Nephron (organoid): Measurements from ENCODE around the gene UBE4B.
"Not testable (repeated sequence)": the region's sequence is repeated elsewhere in the genome, so short reads cannot be mapped to it uniquely, and the experiment has no call there.

Source experiments
- H3K27ac Mint-ChIP-seq, 3 experiments: 2 replicates each; pipeline ENCODE4 v1.8.0; 2020; ENCODE audit warnings: mixed read lengths in 3 of 3, mild to moderate bottlenecking in 2 of 3, moderate library complexity in 1 of 3
- H3K27me3 Mint-ChIP-seq: 2 replicates; pipeline ENCODE4 v1.8.0; 2021; ENCODE audit warnings: low read depth, mild to moderate bottlenecking, moderate library complexity, mixed read lengths
- H3K36me3 Mint-ChIP-seq: 2 replicates; pipeline ENCODE4 v1.8.0; 2020; ENCODE audit warnings: low read depth, mixed read lengths
- H3K4me1 Mint-ChIP-seq: 2 replicates; pipeline ENCODE4 v1.8.0; 2020; ENCODE audit warnings: mixed read lengths
- H3K4me3 Mint-ChIP-seq, 3 experiments: 2 replicates each; pipeline ENCODE4 v1.8.0; 2020; ENCODE audit warnings: mild to moderate bottlenecking in 3 of 3, mixed read lengths in 3 of 3, moderate library complexity in 2 of 3
- H3K9me3 Mint-ChIP-seq: 2 replicates; pipeline ENCODE4 v1.8.0; 2020; ENCODE audit warnings: mixed read lengths
- CTCF ChIP-seq, 3 experiments: fragments of 200-600 bp; sonication (generic); IDR thresholded peaks; one replicate each; pipeline ENCODE4 v1.5.0; 2021; ENCODE audit warnings: antibody characterized with exemption in 3 of 3; ENCODE audit not compliant: unreplicated experiment in 3 of 3

The UBE4B gene

GRCh38 chr1:10071640-10072039 is 38.9 kb downstream of the UBE4B start:
- Mint-ChIP-seq H3K4me3 (no peak overlapping the region), H3K27ac (no peak overlapping the region), H3K27me3 (no peaks in the 10 kb centered on the region), H3K9me3 (no peaks in the 10 kb centered on the region), H3K4me1 (peaks cover 5% of the 10 kb centered on the region), H3K36me3 (peaks cover 27% of the 10 kb centered on the region)
- TF ChIP-seq CTCF (IDR thresholded peaks at IDR 0.05; ENCODE audit: unreplicated experiment in 3 of 3) = no peak

- H3K27ac Mint-ChIP-seq, H3K4me3 Mint-ChIP-seq, H3K27me3 Mint-ChIP-seq, H3K4me1 Mint-ChIP-seq, H3K9me3 Mint-ChIP-seq: not testable (repeated sequence)
- peaks cover 35% of the 10 kb centered on the region for H3K36me3 Mint-ChIP-seq
These were observed 40.6 kb downstream of the UBE4B start for GRCh38 chr1:10073371-10073770.

GRCh38 chr1:10074059-10074851 is 41.5 kb downstream of the UBE4B start:
- H3K36me3 Mint-ChIP-seq = peaks cover 39% of the 10 kb centered on the region
- no peak overlapping the region for H3K27ac Mint-ChIP-seq
- TF ChIP-seq CTCF (IDR thresholded peaks at IDR 0.05; ENCODE audit: unreplicated experiment in 3 of 3) = no peak
- no peaks in the 10 kb centered on the region for H3K27me3 Mint-ChIP-seq
- no peaks in the 10 kb centered on the region for H3K9me3 Mint-ChIP-seq
- no peak overlapping the region for H3K4me3 Mint-ChIP-seq
- peaks cover 5% of the 10 kb centered on the region for H3K4me1 Mint-ChIP-seq

GRCh38 chr1:10074852-10075730 is 42.3 kb downstream of the UBE4B start:
- Mint-ChIP-seq H3K9me3 (no peaks in the 10 kb centered on the region), H3K27me3 (no peaks in the 10 kb centered on the region), H3K4me3 (no peak overlapping the region), H3K4me1 (peaks cover 5% of the 10 kb centered on the region), H3K27ac (no peak overlapping the region), H3K36me3 (peaks cover 45% of the 10 kb centered on the region)
- TF ChIP-seq CTCF (IDR thresholded peaks at IDR 0.05; ENCODE audit: unreplicated experiment in 3 of 3) = no peak

GRCh38 chr1:10075732-10076131 is 43.0 kb downstream of the UBE4B start:
- Mint-ChIP-seq H3K27ac (no peak overlapping the region), H3K4me1 (peaks cover 5% of the 10 kb centered on the region), H3K4me3 (no peak overlapping the region), H3K27me3 (no peaks in the 10 kb centered on the region), H3K36me3 (peaks cover 51% of the 10 kb centered on the region), H3K9me3 (no peaks in the 10 kb centered on the region)
- no peak for TF ChIP-seq CTCF (IDR thresholded peaks at IDR 0.05; ENCODE audit: unreplicated experiment in 3 of 3)

GRCh38 chr1:10078494-10078893 is 45.7 kb downstream of the UBE4B start:
- Mint-ChIP-seq H3K9me3 (no peaks in the 10 kb centered on the region), H3K4me1 (peaks cover 5% of the 10 kb centered on the region), H3K4me3 (no peak overlapping the region), H3K27me3 (no peaks in the 10 kb centered on the region), H3K27ac (peak overlapping the region in 1 of 3 experiments; percentile 9), H3K36me3 (peaks cover 62% of the 10 kb centered on the region)
- TF ChIP-seq CTCF (IDR thresholded peaks at IDR 0.05; ENCODE audit: unreplicated experiment in 3 of 3) = no peak
